ENCODE results near the gene HTR2C. TPM values are rescaled to one million over a fixed set of nuclear protein-coding genes. Genes with fewer than 3 reads are reported as not detected.
"Not testable (repeated sequence)": the region's sequence is repeated elsewhere in the genome, so short reads cannot be mapped to it uniquely, and the experiment has no call there.

The HTR2C gene
- total RNA-seq, 1 donor from 2014 or later: not detected

DNA sequence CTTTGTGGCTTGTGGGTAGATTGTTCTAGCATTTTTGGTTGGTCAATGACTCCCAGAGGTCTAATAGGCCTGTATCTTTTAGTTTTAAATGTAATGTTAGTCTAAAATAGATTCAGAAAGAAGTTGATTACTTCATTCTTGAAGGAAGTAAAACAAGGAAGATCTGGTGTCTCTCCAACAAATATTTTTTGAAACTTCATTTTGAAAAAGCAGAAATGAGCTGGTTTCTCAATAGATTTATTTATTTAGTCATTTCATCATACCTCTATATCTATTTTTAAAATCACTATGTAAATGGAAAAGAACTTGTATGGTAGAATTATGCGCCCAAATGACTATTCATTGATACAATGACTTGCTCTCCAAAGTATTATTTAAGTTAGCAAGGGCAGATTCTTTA is 7.2 kb downstream of the HTR2C start:
- Histone ChIP-seq H2AFZ (ENCODE audit: low read depth, low read length) (no peak overlapping the region), H3K36me3 (ENCODE audit: insufficient read depth, low read length) (no peaks in the 10 kb centered on the region), H3K4me2 (ENCODE audit: low read length) (no peak overlapping the region), H3K27me3 (ENCODE audit: insufficient read depth, low read length) (no peaks in the 10 kb centered on the region), H3K27ac (ENCODE audit: low read depth, low read length) (no peak overlapping the region), H3K79me2 (ENCODE audit: insufficient read depth, low read length) (no peaks in the 10 kb centered on the region), H3K4me3 (ENCODE audit: insufficient read depth, low read depth, low read length) (no peak overlapping the region), H3K9ac (ENCODE audit: low read length) (no peak overlapping the region), H3K4me1 (ENCODE audit: insufficient read depth, low read length) (no peaks in the 10 kb centered on the region), H4K20me1 (ENCODE audit: insufficient read depth, low read length) (no peaks in the 10 kb centered on the region), H3K9me3 (ENCODE audit: insufficient read depth, low read depth, low read length) (no peaks in the 10 kb centered on the region)
- TF ChIP-seq, protein P1, sequence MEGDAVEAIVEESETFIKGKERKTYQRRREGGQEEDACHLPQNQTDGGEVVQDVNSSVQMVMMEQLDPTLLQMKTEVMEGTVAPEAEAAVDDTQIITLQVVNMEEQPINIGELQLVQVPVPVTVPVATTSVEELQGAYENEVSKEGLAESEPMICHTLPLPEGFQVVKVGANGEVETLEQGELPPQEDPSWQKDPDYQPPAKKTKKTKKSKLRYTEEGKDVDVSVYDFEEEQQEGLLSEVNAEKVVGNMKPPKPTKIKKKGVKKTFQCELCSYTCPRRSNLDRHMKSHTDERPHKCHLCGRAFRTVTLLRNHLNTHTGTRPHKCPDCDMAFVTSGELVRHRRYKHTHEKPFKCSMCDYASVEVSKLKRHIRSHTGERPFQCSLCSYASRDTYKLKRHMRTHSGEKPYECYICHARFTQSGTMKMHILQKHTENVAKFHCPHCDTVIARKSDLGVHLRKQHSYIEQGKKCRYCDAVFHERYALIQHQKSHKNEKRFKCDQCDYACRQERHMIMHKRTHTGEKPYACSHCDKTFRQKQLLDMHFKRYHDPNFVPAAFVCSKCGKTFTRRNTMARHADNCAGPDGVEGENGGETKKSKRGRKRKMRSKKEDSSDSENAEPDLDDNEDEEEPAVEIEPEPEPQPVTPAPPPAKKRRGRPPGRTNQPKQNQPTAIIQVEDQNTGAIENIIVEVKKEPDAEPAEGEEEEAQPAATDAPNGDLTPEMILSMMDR (IDR thresholded peaks at IDR 0.05; ENCODE audit: insufficient read depth, low read depth, low read length): no peak
- TF ChIP-seq EZH2 (IDR thresholded peaks at IDR 0.05; ENCODE audit: insufficient read depth, low read length): no peak
- FAIRE-seq (peak; percentile 73), DNase-seq (ENCODE audit: low read depth) (no peak)
- Mint-ChIP-seq H3K36me3 (ENCODE audit: low read depth, unreplicated experiment) (no peaks in the 10 kb centered on the region), H3K27me3 (ENCODE audit: low read depth, unreplicated experiment) (peaks cover 10% of the 10 kb centered on the region), H3K9me3 (ENCODE audit: unreplicated experiment) (no peaks in the 10 kb centered on the region), H3K4me1 (ENCODE audit: low read depth, unreplicated experiment) (no peaks in the 10 kb centered on the region), H3K27ac (ENCODE audit: unreplicated experiment) (no peak overlapping the region), H3K4me3 (ENCODE audit: unreplicated experiment) (no peak overlapping the region)

- DNase-seq (ENCODE audit: low read depth): no peak
- no peaks in the 10 kb centered on the region for H3K4me1 ChIP-seq (ENCODE audit: insufficient read depth, low read length)
- no peak overlapping the region for H2AFZ ChIP-seq (ENCODE audit: low read depth, low read length)
- Mint-ChIP-seq H3K36me3 (ENCODE audit: low read depth, unreplicated experiment) (no peaks in the 10 kb centered on the region), H3K27ac (ENCODE audit: unreplicated experiment) (no peak overlapping the region), H3K4me3 (ENCODE audit: unreplicated experiment) (no peak overlapping the region), H3K4me1 (ENCODE audit: low read depth, unreplicated experiment) (peaks cover 1% of the 10 kb centered on the region), H3K9me3 (ENCODE audit: unreplicated experiment) (no peaks in the 10 kb centered on the region), H3K27me3 (ENCODE audit: low read depth, unreplicated experiment) (no peaks in the 10 kb centered on the region)
- TF ChIP-seq, protein P1 (IDR thresholded peaks at IDR 0.05; ENCODE audit: insufficient read depth, low read depth, low read length): no peak
- TF ChIP-seq EZH2 (IDR thresholded peaks at IDR 0.05; ENCODE audit: insufficient read depth, low read length): no peak
- H3K27me3 ChIP-seq (ENCODE audit: insufficient read depth, low read length): no peaks in the 10 kb centered on the region
- no peak overlapping the region for H3K4me2 ChIP-seq (ENCODE audit: low read length)
- H3K9me3 ChIP-seq (ENCODE audit: insufficient read depth, low read depth, low read length): no peaks in the 10 kb centered on the region
- no peaks in the 10 kb centered on the region for H3K36me3 ChIP-seq (ENCODE audit: insufficient read depth, low read length)
- no peaks in the 10 kb centered on the region for H3K79me2 ChIP-seq (ENCODE audit: insufficient read depth, low read length)
- no peak overlapping the region for H3K27ac ChIP-seq (ENCODE audit: low read depth, low read length)
- no peak overlapping the region for H3K9ac ChIP-seq (ENCODE audit: low read length)
- no peaks in the 10 kb centered on the region for H4K20me1 ChIP-seq (ENCODE audit: insufficient read depth, low read length)
- FAIRE-seq: peak; percentile 76
- no peak overlapping the region for H3K4me3 ChIP-seq (ENCODE audit: insufficient read depth, low read depth, low read length)
These were observed 15.4 kb downstream of the HTR2C start for GRCh38 chrX:114599305-114599704.

GRCh38 chrX:114599911-114600310 is 16.0 kb downstream of the HTR2C start:
- peaks cover 1% of the 10 kb centered on the region for H3K4me1 Mint-ChIP-seq (ENCODE audit: low read depth, unreplicated experiment)
- Histone ChIP-seq H2AFZ (ENCODE audit: low read depth, low read length) (no peak overlapping the region), H3K4me3 (ENCODE audit: insufficient read depth, low read depth, low read length) (no peak overlapping the region), H3K9ac (ENCODE audit: low read length) (no peak overlapping the region), H3K36me3 (ENCODE audit: insufficient read depth, low read length) (no peaks in the 10 kb centered on the region), H4K20me1 (ENCODE audit: insufficient read depth, low read length) (no peaks in the 10 kb centered on the region), H3K27ac (ENCODE audit: low read depth, low read length) (no peak overlapping the region), H3K4me2 (ENCODE audit: low read length) (no peak overlapping the region), H3K27me3 (ENCODE audit: insufficient read depth, low read length) (no peaks in the 10 kb centered on the region), H3K4me1 (ENCODE audit: insufficient read depth, low read length) (no peaks in the 10 kb centered on the region), H3K79me2 (ENCODE audit: insufficient read depth, low read length) (no peaks in the 10 kb centered on the region), H3K9me3 (ENCODE audit: insufficient read depth, low read depth, low read length) (no peaks in the 10 kb centered on the region)
- no peaks in the 10 kb centered on the region for H3K9me3 Mint-ChIP-seq (ENCODE audit: unreplicated experiment)
- H3K4me3 Mint-ChIP-seq (ENCODE audit: unreplicated experiment): no peak overlapping the region
- no peaks in the 10 kb centered on the region for H3K36me3 Mint-ChIP-seq (ENCODE audit: low read depth, unreplicated experiment)
- FAIRE-seq: no peak
- no peaks in the 10 kb centered on the region for H3K27me3 Mint-ChIP-seq (ENCODE audit: low read depth, unreplicated experiment)
- no peak for DNase-seq (ENCODE audit: low read depth)
- H3K27ac Mint-ChIP-seq (ENCODE audit: unreplicated experiment): no peak overlapping the region
- TF ChIP-seq, protein P1 (IDR thresholded peaks at IDR 0.05; ENCODE audit: insufficient read depth, low read depth, low read length): no peak
- TF ChIP-seq EZH2 (IDR thresholded peaks at IDR 0.05; ENCODE audit: insufficient read depth, low read length): no peak

- not testable (repeated sequence) for H3K9me3 ChIP-seq (ENCODE audit: insufficient read depth, low read depth, low read length); H3K4me2 ChIP-seq (ENCODE audit: low read length); H3K9me3 Mint-ChIP-seq (ENCODE audit: unreplicated experiment); H3K4me3 Mint-ChIP-seq (ENCODE audit: unreplicated experiment); FAIRE-seq; H2AFZ ChIP-seq (ENCODE audit: low read depth, low read length); H3K27ac ChIP-seq (ENCODE audit: low read depth, low read length); H3K27ac Mint-ChIP-seq (ENCODE audit: unreplicated experiment); H3K27me3 Mint-ChIP-seq (ENCODE audit: low read depth, unreplicated experiment); H3K4me1 Mint-ChIP-seq (ENCODE audit: low read depth, unreplicated experiment); H3K36me3 Mint-ChIP-seq (ENCODE audit: low read depth, unreplicated experiment); H3K9ac ChIP-seq (ENCODE audit: low read length); H3K36me3 ChIP-seq (ENCODE audit: insufficient read depth, low read length); H3K4me1 ChIP-seq (ENCODE audit: insufficient read depth, low read length); H3K79me2 ChIP-seq (ENCODE audit: insufficient read depth, low read length); H3K4me3 ChIP-seq (ENCODE audit: insufficient read depth, low read depth, low read length); H3K27me3 ChIP-seq (ENCODE audit: insufficient read depth, low read length); DNase-seq (ENCODE audit: low read depth); H4K20me1 ChIP-seq (ENCODE audit: insufficient read depth, low read length)
These were observed 22.7 kb downstream of the HTR2C start for GRCh38 chrX:114606619-114607018.

Measured in astrocyte (in vitro differentiated cells and primary cell).